ENCODE data around the gene LY6G6C. TPM values are rescaled to one million over a fixed set of nuclear protein-coding genes. Genes with fewer than 3 reads are reported as not detected.

Gene LY6G6C
- total and polyA plus RNA-seq, 2 of the 13 experiments (the other 11 are each of a cell fraction or from before 2014, with no cell fraction given) = 0.15 TPM; not detected in 1

DNA sequence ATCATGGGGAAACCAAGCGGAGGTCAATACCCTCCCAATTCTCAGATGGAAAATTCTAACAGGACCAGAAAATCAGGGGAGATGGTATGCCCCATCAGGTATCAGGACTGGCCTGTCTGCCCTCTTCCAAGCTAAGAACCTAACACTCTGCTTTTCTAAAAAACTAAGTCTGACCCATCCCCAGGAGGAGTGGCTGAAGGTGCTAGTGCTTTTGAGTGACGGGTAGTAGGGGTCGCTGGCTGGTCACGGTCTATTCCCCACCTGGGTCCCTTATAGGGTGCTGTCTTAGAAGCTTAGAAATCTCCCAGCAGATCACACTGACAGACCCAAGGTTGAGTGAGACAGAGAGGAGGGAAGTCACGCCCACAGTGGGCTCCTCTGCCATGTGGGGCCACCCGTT lies 28.0 kb downstream of the LY6G6C start:
- Histone ChIP-seq H3K9ac (ENCODE audit: insufficient read depth, low read depth, low read length) (no peak overlapping the region), H3K4me2 (ENCODE audit: low read depth, low read length) (no peak overlapping the region), H2AFZ (ENCODE audit: low read length) (no peak overlapping the region), H3K79me2 (ENCODE audit: insufficient read depth, low read length) (no peaks in the 10 kb centered on the region), H3K9me3 (ENCODE audit: low read length) (no peaks in the 10 kb centered on the region), H3K27ac (ENCODE audit: extremely low read length, insufficient read depth, low read length) (no peak overlapping the region), H3K27me3 (ENCODE audit: control insufficient read depth in 1 of 2, insufficient read depth in 2 of 2, low read length in 2 of 2) (no peaks in the 10 kb centered on the region), H3K36me3 (replicated peaks in 1 of 2; ENCODE audit: control insufficient read depth in 1 of 2, insufficient read depth in 2 of 2, low read length in 2 of 2) (peaks cover 48 to 80% of the 10 kb centered on the region in 2 experiments), H3K4me3 (replicated peaks in 1 of 3; ENCODE audit: insufficient read depth in 1 of 3, low read depth in 2 of 3, low read length in 3 of 3) (no peak overlapping the region), H3K4me1 (ENCODE audit: insufficient read depth, low read length) (peaks cover 12% of the 10 kb centered on the region; the same call in 1 of the 2 replicates), H4K20me1 (ENCODE audit: insufficient read depth, low read length) (no peaks in the 10 kb centered on the region)
- DNase-seq (ENCODE audit: low spot score) (no peak), ATAC-seq (no peak), FAIRE-seq (no peak)
- TF ChIP-seq, protein P1, sequence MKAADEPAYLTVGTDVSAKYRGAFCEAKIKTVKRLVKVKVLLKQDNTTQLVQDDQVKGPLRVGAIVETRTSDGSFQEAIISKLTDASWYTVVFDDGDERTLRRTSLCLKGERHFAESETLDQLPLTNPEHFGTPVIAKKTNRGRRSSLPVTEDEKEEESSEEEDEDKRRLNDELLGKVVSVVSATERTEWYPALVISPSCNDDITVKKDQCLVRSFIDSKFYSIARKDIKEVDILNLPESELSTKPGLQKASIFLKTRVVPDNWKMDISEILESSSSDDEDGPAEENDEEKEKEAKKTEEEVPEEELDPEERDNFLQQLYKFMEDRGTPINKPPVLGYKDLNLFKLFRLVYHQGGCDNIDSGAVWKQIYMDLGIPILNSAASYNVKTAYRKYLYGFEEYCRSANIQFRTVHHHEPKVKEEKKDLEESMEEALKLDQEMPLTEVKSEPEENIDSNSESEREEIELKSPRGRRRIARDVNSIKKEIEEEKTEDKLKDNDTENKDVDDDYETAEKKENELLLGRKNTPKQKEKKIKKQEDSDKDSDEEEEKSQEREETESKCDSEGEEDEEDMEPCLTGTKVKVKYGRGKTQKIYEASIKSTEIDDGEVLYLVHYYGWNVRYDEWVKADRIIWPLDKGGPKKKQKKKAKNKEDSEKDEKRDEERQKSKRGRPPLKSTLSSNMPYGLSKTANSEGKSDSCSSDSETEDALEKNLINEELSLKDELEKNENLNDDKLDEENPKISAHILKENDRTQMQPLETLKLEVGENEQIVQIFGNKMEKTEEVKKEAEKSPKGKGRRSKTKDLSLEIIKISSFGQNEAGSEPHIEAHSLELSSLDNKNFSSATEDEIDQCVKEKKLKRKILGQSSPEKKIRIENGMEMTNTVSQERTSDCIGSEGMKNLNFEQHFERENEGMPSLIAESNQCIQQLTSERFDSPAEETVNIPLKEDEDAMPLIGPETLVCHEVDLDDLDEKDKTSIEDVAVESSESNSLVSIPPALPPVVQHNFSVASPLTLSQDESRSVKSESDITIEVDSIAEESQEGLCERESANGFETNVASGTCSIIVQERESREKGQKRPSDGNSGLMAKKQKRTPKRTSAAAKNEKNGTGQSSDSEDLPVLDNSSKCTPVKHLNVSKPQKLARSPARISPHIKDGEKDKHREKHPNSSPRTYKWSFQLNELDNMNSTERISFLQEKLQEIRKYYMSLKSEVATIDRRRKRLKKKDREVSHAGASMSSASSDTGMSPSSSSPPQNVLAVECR (CRISPR knock-in tag; IDR thresholded peaks at IDR 0.05; ENCODE audit: borderline replicate concordance) = no peak
- no peak for TF ChIP-seq ZFYVE20 (CRISPR knock-in tag; IDR thresholded peaks at IDR 0.05; ENCODE audit: borderline replicate concordance, low read depth)
- TF ChIP-seq KMT2B (CRISPR knock-in tag; IDR thresholded peaks at IDR 0.05) = no peak
- TF ChIP-seq NFYB (CRISPR knock-in tag; IDR thresholded peaks at IDR 0.05) = no peak
- no peak for TF ChIP-seq TBP (CRISPR knock-in tag; IDR thresholded peaks at IDR 0.05)
- TF ChIP-seq BCL6 (CRISPR knock-in tag; IDR thresholded peaks at IDR 0.05) = no peak
- no peak for TF ChIP-seq HIVEP1 (CRISPR knock-in tag; IDR thresholded peaks at IDR 0.05)
- TF ChIP-seq JUND (CRISPR knock-in tag; IDR thresholded peaks at IDR 0.05) = no peak
- TF ChIP-seq ZBTB38 (CRISPR knock-in tag; IDR thresholded peaks at IDR 0.05) = no peak
- TF ChIP-seq ADNP (CRISPR knock-in tag; IDR thresholded peaks at IDR 0.05) = no peak
- TF ChIP-seq DNMT1 (CRISPR knock-in tag; IDR thresholded peaks at IDR 0.05) = no peak
- no peak for TF ChIP-seq XBP1 (CRISPR knock-in tag; IDR thresholded peaks at IDR 0.05)
- TF ChIP-seq ZNF563 (CRISPR knock-in tag; IDR thresholded peaks at IDR 0.05) = no peak
- no peak for TF ChIP-seq ZNF547 (CRISPR knock-in tag; IDR thresholded peaks at IDR 0.05)
- TF ChIP-seq, protein P2, sequence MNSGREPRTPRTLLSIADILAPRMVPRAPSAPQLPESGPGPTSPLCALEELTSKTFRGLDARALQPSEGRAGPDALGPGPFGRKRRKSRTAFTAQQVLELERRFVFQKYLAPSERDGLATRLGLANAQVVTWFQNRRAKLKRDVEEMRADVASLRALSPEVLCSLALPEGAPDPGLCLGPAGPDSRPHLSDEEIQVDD (CRISPR knock-in tag; IDR thresholded peaks at IDR 0.05; ENCODE audit: borderline replicate concordance) = no peak
- BruUV-seq (replicated peaks) = no TSS peak
- ChIA-PET CTCF (ENCODE audit: low intra/inter-chr PET ratio, low total read pairs) (no interaction called here), POLR2A (interaction anchor here (4.9 kb wide), 1 partner anchor 9 kb away, joined by 22 read pairs; the partner anchor contains the start of gene ABHD16A)
- intact Hi-C loops (cut with micrococcal nuclease; ENCODE audit: unreplicated experiment) (no loop called here), in situ Hi-C loops (cut with HindIII; ENCODE audit: extremely low pct_ligation_motif_present, low pct_unique_long_range_greater_than_20kb) (no loop called here)
- WGBS (ENCODE audit: low lambda C conversion rate) = 95% methylated on average over 6 of the region's 6 CpGs

Data from HepG2 (cell line).